ENCODE data around the gene FJX1. TPM values are rescaled to one million over a fixed set of nuclear protein-coding genes. Genes with fewer than 3 reads are reported as not detected.
A peak's percentile ranks its signal among the peaks of the same experiment; 100 is the strongest.

FJX1 gene
- polyA plus RNA-seq (2013, experiment 1 of 2), result 14.1 TPM
- 15.9 TPM for polyA plus RNA-seq (2013, experiment 2 of 2)

- Histone ChIP-seq H3K9ac (ENCODE audit: low read length) (peak within 1 kb of the TSS; percentile 67), H3K4me2 (ENCODE audit: low read length) (peak within 1 kb of the TSS; percentile 79), H2BK120ac (ENCODE audit: low read depth, low read length) (peak within 1 kb of the TSS; percentile 32), H3K18ac (ENCODE audit: low read length) (peak within 1 kb of the TSS; percentile 94), H3K27me3 (ENCODE audit: insufficient read depth, low read length, poor library complexity) (no peaks in the 10 kb centered on the region), H3K4ac (ENCODE audit: low read depth, low read length) (peak within 1 kb of the TSS; percentile 84), H3K27ac (ENCODE audit: low read depth, low read length) (peak within 1 kb of the TSS; percentile 88), H3K36me3 (ENCODE audit: control insufficient read depth, insufficient read depth, low read length) (no peaks in the 10 kb centered on the region), H3K4me3 (ENCODE audit: low read length) (peak within 1 kb of the TSS; percentile 43), H3K79me2 (ENCODE audit: control insufficient read depth, insufficient read depth, low read length) (peaks cover 7% of the 10 kb centered on the region), H3K56ac (ENCODE audit: low read length) (peak within 1 kb of the TSS; percentile 86), H4K5ac (ENCODE audit: low read length) (no peak within 1 kb of the TSS), H2AK5ac (ENCODE audit: low read length) (no peak within 1 kb of the TSS), H4K8ac (ENCODE audit: low read depth, low read length) (no peak within 1 kb of the TSS), H3K79me1 (ENCODE audit: low read length) (no peaks in the 10 kb centered on the region), H3K23ac (ENCODE audit: low read length) (peak within 1 kb of the TSS; percentile 90), H2BK15ac (replicated peaks; ENCODE audit: low read depth) (peak within 1 kb of the TSS; percentile 39), H3K4me1 (ENCODE audit: control insufficient read depth, low read depth, low read length) (peaks cover 6% of the 10 kb centered on the region), H2BK5ac (ENCODE audit: low read length) (no peak within 1 kb of the TSS)
- WGBS (ENCODE audit: extremely low coverage, insufficient coverage, low lambda C conversion rate), result no CpG with 5 or more reads among the region's 57 CpGs
- peak; percentile 94 for DNase-seq
Observed at GRCh38 chr11:35617687-35618496, at the start of gene FJX1. TSS of gene FJX1 (plus strand) at chr11:35618460. CDS start at chr11:35618637, 177 bp downstream.

GRCh38 chr11:35571696-35572095 lies 46.6 kb upstream of the FJX1 start:
- Histone ChIP-seq H3K27ac (ENCODE audit: low read depth, low read length) (no peak overlapping the region), H3K23ac (ENCODE audit: low read length) (no peak overlapping the region), H3K4me1 (ENCODE audit: control insufficient read depth, low read depth, low read length) (peaks cover 2% of the 10 kb centered on the region), H3K4me3 (ENCODE audit: low read length) (no peak overlapping the region), H2BK15ac (replicated peaks; ENCODE audit: low read depth) (no peak overlapping the region), H3K56ac (ENCODE audit: low read length) (no peak overlapping the region), H3K9ac (ENCODE audit: low read length) (no peak overlapping the region), H4K5ac (ENCODE audit: low read length) (no peak overlapping the region), H3K36me3 (ENCODE audit: control insufficient read depth, insufficient read depth, low read length) (no peaks in the 10 kb centered on the region), H3K79me1 (ENCODE audit: low read length) (no peaks in the 10 kb centered on the region), H3K18ac (ENCODE audit: low read length) (no peak overlapping the region), H3K4me2 (ENCODE audit: low read length) (no peak overlapping the region), H2AK5ac (ENCODE audit: low read length) (no peak overlapping the region), H2BK5ac (ENCODE audit: low read length) (no peak overlapping the region), H4K8ac (ENCODE audit: low read depth, low read length) (no peak overlapping the region), H3K4ac (ENCODE audit: low read depth, low read length) (no peak overlapping the region), H3K27me3 (ENCODE audit: insufficient read depth, low read length, poor library complexity) (no peaks in the 10 kb centered on the region), H3K79me2 (ENCODE audit: control insufficient read depth, insufficient read depth, low read length) (no peaks in the 10 kb centered on the region), H2BK120ac (ENCODE audit: low read depth, low read length) (no peak overlapping the region)
- no CpG with 5 or more reads among the region's 3 CpGs for WGBS (ENCODE audit: extremely low coverage, insufficient coverage, low lambda C conversion rate)
- DNase-seq, result peak; percentile 16

- Histone ChIP-seq H4K5ac (ENCODE audit: low read length) (no peak overlapping the region), H3K9ac (ENCODE audit: low read length) (no peak overlapping the region), H2BK120ac (ENCODE audit: low read depth, low read length) (peak overlapping the region; percentile 36), H3K36me3 (ENCODE audit: control insufficient read depth, insufficient read depth, low read length) (no peaks in the 10 kb centered on the region), H3K4ac (ENCODE audit: low read depth, low read length) (no peak overlapping the region), H3K23ac (ENCODE audit: low read length) (no peak overlapping the region), H3K4me1 (ENCODE audit: control insufficient read depth, low read depth, low read length) (no peaks in the 10 kb centered on the region), H2BK15ac (replicated peaks; ENCODE audit: low read depth) (no peak overlapping the region), H4K8ac (ENCODE audit: low read depth, low read length) (no peak overlapping the region), H3K18ac (ENCODE audit: low read length) (no peak overlapping the region), H2BK5ac (ENCODE audit: low read length) (peak overlapping the region; percentile 44), H3K4me3 (ENCODE audit: low read length) (no peak overlapping the region), H2AK5ac (ENCODE audit: low read length) (no peak overlapping the region), H3K27ac (ENCODE audit: low read depth, low read length) (peak overlapping the region; percentile 6), H3K27me3 (ENCODE audit: insufficient read depth, low read length, poor library complexity) (no peaks in the 10 kb centered on the region), H3K56ac (ENCODE audit: low read length) (no peak overlapping the region), H3K79me2 (ENCODE audit: control insufficient read depth, insufficient read depth, low read length) (no peaks in the 10 kb centered on the region), H3K79me1 (ENCODE audit: low read length) (no peaks in the 10 kb centered on the region), H3K4me2 (ENCODE audit: low read length) (no peak overlapping the region)
- WGBS (ENCODE audit: extremely low coverage, insufficient coverage, low lambda C conversion rate), result no CpG with 5 or more reads among the region's 7 CpGs
- peak; percentile 59 for DNase-seq
Observed at GRCh38 chr11:35579557-35580396, 38.5 kb upstream of the FJX1 start.

- H3K79me1 ChIP-seq (ENCODE audit: low read length), result no peaks in the 10 kb centered on the region
- no peak overlapping the region for H3K27ac ChIP-seq (ENCODE audit: low read depth, low read length)
- no peaks in the 10 kb centered on the region for H3K36me3 ChIP-seq (ENCODE audit: control insufficient read depth, insufficient read depth, low read length)
- no peak overlapping the region for H3K4me2 ChIP-seq (ENCODE audit: low read length)
- no peak overlapping the region for H3K4ac ChIP-seq (ENCODE audit: low read depth, low read length)
- no peak overlapping the region for H3K23ac ChIP-seq (ENCODE audit: low read length)
- H4K5ac ChIP-seq (ENCODE audit: low read length), result no peak overlapping the region
- peak overlapping the region; percentile 36 for H2BK120ac ChIP-seq (ENCODE audit: low read depth, low read length)
- H3K79me2 ChIP-seq (ENCODE audit: control insufficient read depth, insufficient read depth, low read length), result no peaks in the 10 kb centered on the region
- no peaks in the 10 kb centered on the region for H3K4me1 ChIP-seq (ENCODE audit: control insufficient read depth, low read depth, low read length)
- no peak overlapping the region for H4K8ac ChIP-seq (ENCODE audit: low read depth, low read length)
- H2BK5ac ChIP-seq (ENCODE audit: low read length), result no peak overlapping the region
- no peak overlapping the region for H2AK5ac ChIP-seq (ENCODE audit: low read length)
- no peak overlapping the region for H3K4me3 ChIP-seq (ENCODE audit: low read length)
- no peak overlapping the region for H3K56ac ChIP-seq (ENCODE audit: low read length)
- H2BK15ac ChIP-seq (replicated peaks; ENCODE audit: low read depth), result no peak overlapping the region
- no peak for DNase-seq
- WGBS (ENCODE audit: extremely low coverage, insufficient coverage, low lambda C conversion rate), result no CpG with 5 or more reads among the region's 2 CpGs
- H3K9ac ChIP-seq (ENCODE audit: low read length), result no peak overlapping the region
- no peak overlapping the region for H3K18ac ChIP-seq (ENCODE audit: low read length)
- no peaks in the 10 kb centered on the region for H3K27me3 ChIP-seq (ENCODE audit: insufficient read depth, low read length, poor library complexity)
Observed at GRCh38 chr11:35580397-35580781, 37.9 kb upstream of the FJX1 start.

GRCh38 chr11:35582033-35582432 lies 36.2 kb upstream of the FJX1 start:
- Histone ChIP-seq H2AK5ac (ENCODE audit: low read length) (no peak overlapping the region), H3K9ac (ENCODE audit: low read length) (no peak overlapping the region), H3K4me2 (ENCODE audit: low read length) (no peak overlapping the region), H3K79me2 (ENCODE audit: control insufficient read depth, insufficient read depth, low read length) (no peaks in the 10 kb centered on the region), H3K18ac (ENCODE audit: low read length) (no peak overlapping the region), H3K23ac (ENCODE audit: low read length) (no peak overlapping the region), H2BK5ac (ENCODE audit: low read length) (no peak overlapping the region), H3K56ac (ENCODE audit: low read length) (no peak overlapping the region), H3K4ac (ENCODE audit: low read depth, low read length) (no peak overlapping the region), H4K5ac (ENCODE audit: low read length) (no peak overlapping the region), H3K4me1 (ENCODE audit: control insufficient read depth, low read depth, low read length) (no peaks in the 10 kb centered on the region), H3K4me3 (ENCODE audit: low read length) (no peak overlapping the region), H4K8ac (ENCODE audit: low read depth, low read length) (no peak overlapping the region), H2BK15ac (replicated peaks; ENCODE audit: low read depth) (no peak overlapping the region), H3K79me1 (ENCODE audit: low read length) (no peaks in the 10 kb centered on the region), H3K27me3 (ENCODE audit: insufficient read depth, low read length, poor library complexity) (no peaks in the 10 kb centered on the region), H3K36me3 (ENCODE audit: control insufficient read depth, insufficient read depth, low read length) (no peaks in the 10 kb centered on the region), H3K27ac (ENCODE audit: low read depth, low read length) (no peak overlapping the region), H2BK120ac (ENCODE audit: low read depth, low read length) (no peak overlapping the region)
- no CpG with 5 or more reads among the region's 1 CpG for WGBS (ENCODE audit: extremely low coverage, insufficient coverage, low lambda C conversion rate)
- DNase-seq, result no peak
